ENCODE data around the gene ZBTB8B.

DNA sequence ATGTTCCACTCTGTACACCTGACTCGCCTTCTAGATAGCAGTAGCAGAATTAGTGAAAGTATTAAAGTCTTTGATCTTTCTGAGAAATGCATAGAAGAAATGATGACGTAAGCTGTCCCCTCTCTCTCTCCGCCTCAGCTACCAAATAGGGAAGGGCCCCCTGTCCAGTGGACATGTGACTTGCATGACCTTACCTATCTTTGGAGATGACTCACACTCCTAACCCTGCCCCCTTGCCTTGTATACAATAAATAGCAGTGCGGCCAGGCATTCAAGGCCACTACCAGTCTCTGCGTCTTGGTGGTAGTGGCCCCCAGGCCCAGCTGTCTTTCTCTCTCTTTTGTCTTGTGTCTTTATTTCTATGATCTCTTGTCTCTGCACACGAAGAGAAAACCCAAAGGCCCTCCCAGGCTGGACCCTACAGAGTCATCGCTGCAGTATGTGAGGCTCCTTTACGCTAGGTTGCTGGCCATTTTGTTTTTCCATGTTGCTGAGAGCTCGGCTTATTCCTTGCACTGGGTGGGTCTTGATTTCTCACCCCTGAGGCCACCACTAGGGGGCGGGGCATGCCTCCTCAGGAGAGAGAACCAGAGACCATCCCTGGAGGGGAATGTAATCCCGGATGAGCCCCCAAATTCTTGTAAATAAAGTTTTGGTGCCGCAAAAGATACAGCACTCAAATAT is 16.0 kb upstream of the ZBTB8B start:
- TF ChIP-seq, protein P1, sequence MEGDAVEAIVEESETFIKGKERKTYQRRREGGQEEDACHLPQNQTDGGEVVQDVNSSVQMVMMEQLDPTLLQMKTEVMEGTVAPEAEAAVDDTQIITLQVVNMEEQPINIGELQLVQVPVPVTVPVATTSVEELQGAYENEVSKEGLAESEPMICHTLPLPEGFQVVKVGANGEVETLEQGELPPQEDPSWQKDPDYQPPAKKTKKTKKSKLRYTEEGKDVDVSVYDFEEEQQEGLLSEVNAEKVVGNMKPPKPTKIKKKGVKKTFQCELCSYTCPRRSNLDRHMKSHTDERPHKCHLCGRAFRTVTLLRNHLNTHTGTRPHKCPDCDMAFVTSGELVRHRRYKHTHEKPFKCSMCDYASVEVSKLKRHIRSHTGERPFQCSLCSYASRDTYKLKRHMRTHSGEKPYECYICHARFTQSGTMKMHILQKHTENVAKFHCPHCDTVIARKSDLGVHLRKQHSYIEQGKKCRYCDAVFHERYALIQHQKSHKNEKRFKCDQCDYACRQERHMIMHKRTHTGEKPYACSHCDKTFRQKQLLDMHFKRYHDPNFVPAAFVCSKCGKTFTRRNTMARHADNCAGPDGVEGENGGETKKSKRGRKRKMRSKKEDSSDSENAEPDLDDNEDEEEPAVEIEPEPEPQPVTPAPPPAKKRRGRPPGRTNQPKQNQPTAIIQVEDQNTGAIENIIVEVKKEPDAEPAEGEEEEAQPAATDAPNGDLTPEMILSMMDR (IDR thresholded peaks at IDR 0.05) = no peak
- TF ChIP-seq POLR2A (IDR thresholded peaks at IDR 0.05) = no peak

All from uterus (tissue), 2 donors.